ENCODE measurements around the gene VSTM2B. TPM values are rescaled to one million over a fixed set of nuclear protein-coding genes. Genes with fewer than 3 reads are reported as not detected.

VSTM2B gene
- total RNA-seq, 1 experiment from 2014 or later = not detected

- no TSS peak for BruUV-seq (replicated peaks)
Observed at GRCh38 chr19:29588095-29588494, 62.3 kb downstream of the VSTM2B start.

GRCh38 chr19:29590278-29590677 lies 64.5 kb downstream of the VSTM2B start:
- POLR2A ChIA-PET (ENCODE audit: low non-redundant PET) = no interaction called here
- no peaks in the 10 kb centered on the region for H3K9me3 ChIP-seq (ENCODE audit: low read depth, low read length, poor library complexity, severe bottlenecking)
- intact Hi-C loops (cut with micrococcal nuclease; ENCODE audit: unreplicated experiment) = no loop called here
- H3K4me1 ChIP-seq (ENCODE audit: insufficient read depth, low read length, poor library complexity, severe bottlenecking) = no peaks in the 10 kb centered on the region
- DNase-seq (ENCODE audit: low spot score) = no peak
- H3K27me3 ChIP-seq (replicated peaks; ENCODE audit: insufficient read depth, low read depth, low read length, poor library complexity) = peaks cover 47% of the 10 kb centered on the region
- H3K27ac ChIP-seq (ENCODE audit: low read depth, low read length, poor library complexity, severe bottlenecking) = no peak overlapping the region
- TF ChIP-seq CTCF (conservative IDR thresholded peaks at IDR 0.05; ENCODE audit: low read depth, low read length) (no peak), EZH2 (IDR thresholded peaks at IDR 0.05; ENCODE audit: borderline replicate concordance, low read depth, low read length, poor library complexity, severe bottlenecking) (no peak)
- CTCF ChIA-PET = no interaction called here
- no peaks in the 10 kb centered on the region for H3K36me3 ChIP-seq (ENCODE audit: insufficient read depth, low read length, poor library complexity, severe bottlenecking)
- no TSS peak for BruUV-seq (replicated peaks)
- H3K4me3 ChIP-seq (ENCODE audit: low read depth, low read length, poor library complexity, severe bottlenecking) = no peak overlapping the region

More at GRCh38 chr19:29588095-29588494, 62.3 kb downstream of the VSTM2B start:
- intact Hi-C loops (cut with micrococcal nuclease; ENCODE audit: unreplicated experiment) = no loop called here
- no peak for DNase-seq (ENCODE audit: low spot score)
- H3K9me3 ChIP-seq (ENCODE audit: low read depth, low read length, poor library complexity, severe bottlenecking) = no peaks in the 10 kb centered on the region
- H3K4me1 ChIP-seq (ENCODE audit: insufficient read depth, low read length, poor library complexity, severe bottlenecking) = no peaks in the 10 kb centered on the region
- ChIA-PET CTCF (no interaction called here), POLR2A (ENCODE audit: low non-redundant PET) (no interaction called here)
- no peaks in the 10 kb centered on the region for H3K36me3 ChIP-seq (ENCODE audit: insufficient read depth, low read length, poor library complexity, severe bottlenecking)
- H3K4me3 ChIP-seq (ENCODE audit: low read depth, low read length, poor library complexity, severe bottlenecking) = no peak overlapping the region
- TF ChIP-seq CTCF (conservative IDR thresholded peaks at IDR 0.05; ENCODE audit: low read depth, low read length) (no peak), EZH2 (IDR thresholded peaks at IDR 0.05; ENCODE audit: borderline replicate concordance, low read depth, low read length, poor library complexity, severe bottlenecking) (no peak)
- H3K27ac ChIP-seq (ENCODE audit: low read depth, low read length, poor library complexity, severe bottlenecking) = no peak overlapping the region
- H3K27me3 ChIP-seq (replicated peaks; ENCODE audit: insufficient read depth, low read depth, low read length, poor library complexity) = peaks cover 33% of the 10 kb centered on the region

GRCh38 chr19:29591670-29592069 lies 65.9 kb downstream of the VSTM2B start:
- no peak overlapping the region for H3K4me3 ChIP-seq (ENCODE audit: low read depth, low read length, poor library complexity, severe bottlenecking)
- no peak overlapping the region for H3K27ac ChIP-seq (ENCODE audit: low read depth, low read length, poor library complexity, severe bottlenecking)
- DNase-seq (ENCODE audit: low spot score) = no peak
- TF ChIP-seq EZH2 (IDR thresholded peaks at IDR 0.05; ENCODE audit: borderline replicate concordance, low read depth, low read length, poor library complexity, severe bottlenecking) (no peak), CTCF (conservative IDR thresholded peaks at IDR 0.05; ENCODE audit: low read depth, low read length) (no peak)
- POLR2A ChIA-PET (ENCODE audit: low non-redundant PET) = no interaction called here
- H3K9me3 ChIP-seq (ENCODE audit: low read depth, low read length, poor library complexity, severe bottlenecking) = no peaks in the 10 kb centered on the region
- CTCF ChIA-PET = no interaction called here
- H3K4me1 ChIP-seq (ENCODE audit: insufficient read depth, low read length, poor library complexity, severe bottlenecking) = no peaks in the 10 kb centered on the region
- no TSS peak for BruUV-seq (replicated peaks)
- intact Hi-C loops (cut with micrococcal nuclease; ENCODE audit: unreplicated experiment) = no loop called here
- H3K27me3 ChIP-seq (replicated peaks; ENCODE audit: insufficient read depth, low read depth, low read length, poor library complexity) = peaks cover 61% of the 10 kb centered on the region
- no peaks in the 10 kb centered on the region for H3K36me3 ChIP-seq (ENCODE audit: insufficient read depth, low read length, poor library complexity, severe bottlenecking)
